HG03066 (cell line): Measurements from ENCODE around the gene TRABD2A.

Experiments
- ATAC-seq: cut with Tn5 transposase; IDR thresholded peaks from one replicate; pipeline ENCODE4 v1.9.1; 2021; ENCODE audit warnings: low read depth; ENCODE audit not compliant: unreplicated experiment

TRABD2A gene

GRCh38 chr2:84856787-84857186 lies 24.1 kb downstream of the TRABD2A start:
- ATAC-seq: peak; percentile 54

GRCh38 chr2:84855731-84856130 lies 25.2 kb downstream of the TRABD2A start:
- no peak for ATAC-seq

- no peak for ATAC-seq
Observed at GRCh38 chr2:84854850-84855249, 26.0 kb downstream of the TRABD2A start.

GRCh38 chr2:84851876-84852275 lies 29.0 kb downstream of the TRABD2A start:
- no peak for ATAC-seq

GRCh38 chr2:84850471-84850870 lies 30.4 kb downstream of the TRABD2A start:
- ATAC-seq: no peak

- no peak for ATAC-seq
Observed at GRCh38 chr2:84849271-84849952, 31.5 kb downstream of the TRABD2A start.

- no peak for ATAC-seq
Observed at GRCh38 chr2:84847326-84848050, 33.4 kb downstream of the TRABD2A start.

GRCh38 chr2:84846741-84847142 lies 34.1 kb downstream of the TRABD2A start:
- ATAC-seq: no peak

- no peak for ATAC-seq
Observed at GRCh38 chr2:84846041-84846663, 34.7 kb downstream of the TRABD2A start.

GRCh38 chr2:84844141-84844540 lies 36.7 kb downstream of the TRABD2A start:
- ATAC-seq: no peak

- ATAC-seq: no peak
Observed at GRCh38 chr2:84841577-84841976, 39.3 kb downstream of the TRABD2A start.

- ATAC-seq: no peak
Observed at GRCh38 chr2:84840306-84840705, 40.6 kb downstream of the TRABD2A start.

- no peak for ATAC-seq
Observed at GRCh38 chr2:84839851-84840250, 41.0 kb downstream of the TRABD2A start.

- no peak for ATAC-seq
Observed at GRCh38 chr2:84838434-84839145, 42.3 kb downstream of the TRABD2A start.

GRCh38 chr2:84836215-84836614 lies 44.7 kb downstream of the TRABD2A start:
- no peak for ATAC-seq

GRCh38 chr2:84833481-84834150 lies 47.3 kb downstream of the TRABD2A start:
- ATAC-seq: no peak

GRCh38 chr2:84832772-84833461 lies 48.0 kb downstream of the TRABD2A start:
- ATAC-seq: peak; percentile 81

GRCh38 chr2:84830758-84831500 lies 50.0 kb downstream of the TRABD2A start:
- ATAC-seq: no peak

GRCh38 chr2:84830095-84830494 lies 50.8 kb downstream of the TRABD2A start:
- no peak for ATAC-seq
